ENCODE measurements around the gene SECISBP2L.

Gene SECISBP2L

GRCh38 chr15:49041426-49041825 is 4.8 kb downstream of the SECISBP2L start:
- TF ChIP-seq, protein P1, sequence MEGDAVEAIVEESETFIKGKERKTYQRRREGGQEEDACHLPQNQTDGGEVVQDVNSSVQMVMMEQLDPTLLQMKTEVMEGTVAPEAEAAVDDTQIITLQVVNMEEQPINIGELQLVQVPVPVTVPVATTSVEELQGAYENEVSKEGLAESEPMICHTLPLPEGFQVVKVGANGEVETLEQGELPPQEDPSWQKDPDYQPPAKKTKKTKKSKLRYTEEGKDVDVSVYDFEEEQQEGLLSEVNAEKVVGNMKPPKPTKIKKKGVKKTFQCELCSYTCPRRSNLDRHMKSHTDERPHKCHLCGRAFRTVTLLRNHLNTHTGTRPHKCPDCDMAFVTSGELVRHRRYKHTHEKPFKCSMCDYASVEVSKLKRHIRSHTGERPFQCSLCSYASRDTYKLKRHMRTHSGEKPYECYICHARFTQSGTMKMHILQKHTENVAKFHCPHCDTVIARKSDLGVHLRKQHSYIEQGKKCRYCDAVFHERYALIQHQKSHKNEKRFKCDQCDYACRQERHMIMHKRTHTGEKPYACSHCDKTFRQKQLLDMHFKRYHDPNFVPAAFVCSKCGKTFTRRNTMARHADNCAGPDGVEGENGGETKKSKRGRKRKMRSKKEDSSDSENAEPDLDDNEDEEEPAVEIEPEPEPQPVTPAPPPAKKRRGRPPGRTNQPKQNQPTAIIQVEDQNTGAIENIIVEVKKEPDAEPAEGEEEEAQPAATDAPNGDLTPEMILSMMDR (IDR thresholded peaks at IDR 0.05; ENCODE audit: extremely low read depth, missing control alignments), result no peak
- DNase-seq (ENCODE audit: low spot score), result no peak

GRCh38 chr15:49040151-49040550 is 6.1 kb downstream of the SECISBP2L start:
- TF ChIP-seq, protein P1 (IDR thresholded peaks at IDR 0.05; ENCODE audit: extremely low read depth, missing control alignments), result no peak
- DNase-seq (ENCODE audit: low spot score), result no peak

- DNase-seq (ENCODE audit: low spot score), result no peak
- TF ChIP-seq, protein P1 (IDR thresholded peaks at IDR 0.05; ENCODE audit: extremely low read depth, missing control alignments), result no peak
Observed at GRCh38 chr15:49038382-49038781, 7.9 kb downstream of the SECISBP2L start.

- TF ChIP-seq, protein P1 (IDR thresholded peaks at IDR 0.05; ENCODE audit: extremely low read depth, missing control alignments), result no peak
- DNase-seq (ENCODE audit: low spot score), result no peak
Observed at GRCh38 chr15:49037546-49037940, 8.7 kb downstream of the SECISBP2L start.

DNA sequence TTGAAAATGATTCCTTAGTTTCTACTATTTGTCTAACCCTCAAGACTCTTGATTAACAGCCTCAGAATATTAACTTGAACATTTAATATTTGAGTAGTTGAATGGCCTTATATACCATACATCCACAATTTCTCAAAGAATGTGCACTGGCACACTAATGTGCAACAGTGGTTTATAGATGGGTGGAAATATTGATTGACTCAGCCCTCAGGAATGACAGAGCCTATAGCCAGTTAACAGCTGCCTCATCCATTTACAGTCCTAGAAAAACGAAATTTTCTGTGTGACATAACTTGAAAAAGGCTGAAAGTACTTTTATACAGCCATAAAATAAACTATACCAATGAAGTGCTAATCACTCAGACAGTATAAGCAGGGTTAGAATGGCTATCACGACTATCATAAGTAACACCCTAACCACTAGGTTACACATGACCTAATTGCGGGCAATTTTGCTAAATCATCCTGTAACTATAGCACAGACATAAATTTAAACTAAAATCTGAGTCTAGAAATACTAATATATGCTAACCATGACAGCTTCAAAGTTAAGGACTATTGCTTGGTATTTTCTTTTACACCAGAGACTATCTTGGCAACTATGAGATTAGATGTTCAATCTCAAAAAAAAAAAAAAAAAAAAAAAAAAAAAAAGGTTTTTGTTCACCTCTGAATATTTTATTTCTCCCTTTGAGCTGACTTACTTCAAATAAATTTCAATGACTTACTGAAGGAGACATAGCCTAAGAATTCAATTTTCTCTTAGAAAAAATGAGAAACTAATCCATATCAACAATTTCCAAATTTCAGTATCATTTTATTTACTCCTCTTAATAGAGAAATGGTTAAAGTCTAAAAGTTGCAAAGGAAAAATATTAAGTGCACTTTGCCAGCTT is 9.3 kb downstream of the SECISBP2L start:
- DNase-seq (ENCODE audit: low spot score), result no peak
- TF ChIP-seq, protein P1 (IDR thresholded peaks at IDR 0.05; ENCODE audit: extremely low read depth, missing control alignments), result no peak

GRCh38 chr15:49035825-49036224 is 10.4 kb downstream of the SECISBP2L start:
- TF ChIP-seq, protein P1 (IDR thresholded peaks at IDR 0.05; ENCODE audit: extremely low read depth, missing control alignments), result no peak
- no peak for DNase-seq (ENCODE audit: low spot score)

DNA sequence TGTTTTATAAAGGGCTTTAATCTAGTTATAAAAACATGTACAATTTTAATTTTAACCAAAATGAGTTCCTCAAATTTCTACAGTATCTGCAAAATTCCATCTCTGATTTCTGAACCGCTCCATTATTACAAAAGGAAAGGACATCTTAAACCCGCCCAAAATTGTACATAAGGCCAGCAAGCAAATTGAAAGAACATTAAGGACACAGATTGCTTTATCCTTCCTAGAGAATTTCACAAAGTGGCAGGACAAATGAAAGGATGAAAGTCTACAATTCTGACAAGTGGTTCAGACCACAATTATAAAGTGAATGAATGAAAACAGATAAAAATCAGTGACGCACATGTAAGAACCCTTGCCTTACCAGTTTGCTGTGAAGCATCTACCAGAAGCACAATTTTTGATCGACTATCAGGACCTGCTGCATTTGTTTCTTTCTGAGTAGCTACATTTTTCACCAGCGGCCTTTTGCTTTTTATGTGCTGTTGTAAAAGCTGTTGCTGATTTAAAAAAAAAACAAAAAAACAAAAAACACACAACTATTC is 13.6 kb downstream of the SECISBP2L start:
- TF ChIP-seq, protein P1 (IDR thresholded peaks at IDR 0.05; ENCODE audit: extremely low read depth, missing control alignments), result no peak
- no peak for DNase-seq (ENCODE audit: low spot score)

All from GM20000 (cell line).